NB4 (cell line): Measurements from ENCODE around the gene MRPL17.

Experiments
- POLR2A ChIP-seq: IDR thresholded peaks from 2 replicates; pipeline ENCODE4 v1.6.1; 2011; ENCODE audit warnings: mild to moderate bottlenecking; ENCODE audit not compliant: insufficient read length; ENCODE audit errors: extremely low read depth
- TF ChIP-seq, protein P1 (sequence below): IDR thresholded peaks from one replicate; pipeline ENCODE4 v1.5.1; 2012; ENCODE audit warnings: low read depth, low read length
- TF ChIP-seq, protein P2 (sequence below): IDR thresholded peaks from 2 replicates; pipeline ENCODE4 v1.6.1; 2011; ENCODE audit warnings: low read depth, low read length

DNA sequence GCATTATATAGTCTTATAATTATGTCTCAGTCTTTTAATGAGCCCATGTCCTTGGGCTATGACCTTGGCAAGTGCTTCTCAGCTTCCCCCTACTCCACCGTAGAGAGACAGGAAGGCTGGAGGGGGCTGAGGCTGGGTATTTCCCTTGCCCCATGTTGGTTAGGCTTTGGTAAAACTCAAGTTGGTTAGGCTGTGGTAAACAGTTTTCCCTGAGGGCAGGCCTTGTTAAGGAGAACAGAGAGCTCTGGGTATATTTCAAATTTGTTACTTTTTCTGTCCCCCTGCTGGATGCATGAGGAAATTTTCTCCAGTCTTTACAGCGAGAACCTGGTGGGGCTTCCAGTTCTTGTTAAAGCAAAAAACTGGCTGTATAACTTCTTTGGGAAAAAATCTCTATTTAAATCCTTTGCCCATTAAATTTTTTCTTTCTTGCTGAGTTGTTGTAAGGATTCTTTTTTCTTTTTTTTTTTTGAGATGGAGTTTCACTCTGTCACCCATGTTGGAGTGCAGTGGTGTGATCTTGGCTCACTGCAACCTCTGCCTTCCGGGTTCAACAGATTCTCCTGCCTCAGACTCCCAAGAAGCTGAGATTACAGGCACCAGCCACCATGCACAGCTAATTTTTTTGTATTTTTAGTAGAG lies 15.3 kb downstream of the MRPL17 start:
- TF ChIP-seq, protein P1, sequence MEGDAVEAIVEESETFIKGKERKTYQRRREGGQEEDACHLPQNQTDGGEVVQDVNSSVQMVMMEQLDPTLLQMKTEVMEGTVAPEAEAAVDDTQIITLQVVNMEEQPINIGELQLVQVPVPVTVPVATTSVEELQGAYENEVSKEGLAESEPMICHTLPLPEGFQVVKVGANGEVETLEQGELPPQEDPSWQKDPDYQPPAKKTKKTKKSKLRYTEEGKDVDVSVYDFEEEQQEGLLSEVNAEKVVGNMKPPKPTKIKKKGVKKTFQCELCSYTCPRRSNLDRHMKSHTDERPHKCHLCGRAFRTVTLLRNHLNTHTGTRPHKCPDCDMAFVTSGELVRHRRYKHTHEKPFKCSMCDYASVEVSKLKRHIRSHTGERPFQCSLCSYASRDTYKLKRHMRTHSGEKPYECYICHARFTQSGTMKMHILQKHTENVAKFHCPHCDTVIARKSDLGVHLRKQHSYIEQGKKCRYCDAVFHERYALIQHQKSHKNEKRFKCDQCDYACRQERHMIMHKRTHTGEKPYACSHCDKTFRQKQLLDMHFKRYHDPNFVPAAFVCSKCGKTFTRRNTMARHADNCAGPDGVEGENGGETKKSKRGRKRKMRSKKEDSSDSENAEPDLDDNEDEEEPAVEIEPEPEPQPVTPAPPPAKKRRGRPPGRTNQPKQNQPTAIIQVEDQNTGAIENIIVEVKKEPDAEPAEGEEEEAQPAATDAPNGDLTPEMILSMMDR, result peak; percentile 41
- TF ChIP-seq, protein P2, sequence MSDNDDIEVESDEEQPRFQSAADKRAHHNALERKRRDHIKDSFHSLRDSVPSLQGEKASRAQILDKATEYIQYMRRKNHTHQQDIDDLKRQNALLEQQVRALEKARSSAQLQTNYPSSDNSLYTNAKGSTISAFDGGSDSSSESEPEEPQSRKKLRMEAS, result no peak
- TF ChIP-seq POLR2A, result no peak
